Glomerular endothelial cell (primary cell): Measurements from ENCODE around the gene FLT1. TPM values are rescaled to one million over a fixed set of nuclear protein-coding genes. Genes with fewer than 3 reads are reported as not detected.

Experiments
- DNase-seq: peaks from one replicate; pipeline ENCODE4 v3.0.0-alpha.2; 2011; ENCODE audit warnings: low read depth, low spot score; ENCODE audit errors: extremely low read depth
- total RNA-seq: library from RNA; depleted of rRNA; stranded (reverse); fragments of >200 nt; gene quantifications from 2 replicates; pipeline ENCODE4 v1.2.3, GENCODE V29; 2015

Gene FLT1
- total RNA-seq, 1 donor from 2014 or later: 156 TPM

GRCh38 chr13:28349907-28350654, 144.8 kb downstream of the FLT1 start:
- DNase-seq: no peak

- DNase-seq: no peak
Measured at GRCh38 chr13:28349371-28349770, 145.6 kb downstream of the FLT1 start.

GRCh38 chr13:28347456-28348371, 147.2 kb downstream of the FLT1 start:
- no peak for DNase-seq

- no peak for DNase-seq
Measured at GRCh38 chr13:28346154-28346553, 148.8 kb downstream of the FLT1 start.

- DNase-seq: no peak
Measured at GRCh38 chr13:28344163-28344562, 150.8 kb downstream of the FLT1 start.

GRCh38 chr13:28342251-28342650, 152.7 kb downstream of the FLT1 start:
- DNase-seq: no peak

- DNase-seq: no peak
Measured at GRCh38 chr13:28340272-28340793, 154.6 kb downstream of the FLT1 start.

GRCh38 chr13:28339419-28339818, 155.5 kb downstream of the FLT1 start:
- DNase-seq: no peak

- no peak for DNase-seq
Measured at GRCh38 chr13:28338742-28339141, 156.2 kb downstream of the FLT1 start.

- no peak for DNase-seq
Measured at GRCh38 chr13:28338006-28338574, 156.8 kb downstream of the FLT1 start.

GRCh38 chr13:28337166-28338005, 157.5 kb downstream of the FLT1 start:
- DNase-seq: no peak

GRCh38 chr13:28336193-28336657, 158.7 kb downstream of the FLT1 start:
- DNase-seq: no peak

GRCh38 chr13:28333204-28333881, 161.6 kb downstream of the FLT1 start:
- DNase-seq: no peak

GRCh38 chr13:28329395-28330158, 165.4 kb downstream of the FLT1 start:
- peak; percentile 98 for DNase-seq

GRCh38 chr13:28328271-28328607, 166.7 kb downstream of the FLT1 start:
- DNase-seq: no peak

GRCh38 chr13:28327373-28328270, 167.3 kb downstream of the FLT1 start:
- DNase-seq: no peak

- no peak for DNase-seq
Measured at GRCh38 chr13:28326056-28326455, 168.9 kb downstream of the FLT1 start.

- DNase-seq: no peak
Measured at GRCh38 chr13:28325022-28325421, 169.9 kb downstream of the FLT1 start.
